ENCODE results near the gene NCOR2. TPM values are rescaled to one million over a fixed set of nuclear protein-coding genes. Genes with fewer than 3 reads are reported as not detected.

Gene NCOR2
- total and polyA plus RNA-seq, 2 of the 4 experiments (the other 2 are of a cell fraction): 12.9 to 40.8 TPM

- H2BK20ac ChIP-seq (ENCODE audit: low read depth, low read length): peak overlapping the region; percentile 35; the same call in 1 of the 2 replicates
- dilution Hi-C loops (cut with HindIII; ENCODE audit: low sequenced_read_pairs, unreplicated experiment): no loop called here
- no peak overlapping the region for H4K5ac ChIP-seq (ENCODE audit: low read depth, low read length)
- DNase-seq: no peak
- intact Hi-C loops (cut with micrococcal nuclease): no loop called here
- no peak overlapping the region for H2BK15ac ChIP-seq (ENCODE audit: low read depth, low read length)
- no peak overlapping the region for H4K8ac ChIP-seq (ENCODE audit: low read depth in 2 of 2, low read length in 2 of 2)
- H3K36me3 ChIP-seq (ENCODE audit: control insufficient read depth, insufficient read depth, low read length): peaks cover 8% of the 10 kb centered on the region
- H3K27me3 ChIP-seq (ENCODE audit: control insufficient read depth, insufficient read depth, low read length): no peaks in the 10 kb centered on the region
- POLR2A ChIA-PET (ENCODE audit: unreplicated experiment): no interaction called here
- H2BK120ac ChIP-seq (ENCODE audit: low read depth, low read length): no peak overlapping the region
- TF ChIP-seq MAFK (IDR thresholded peaks at IDR 0.05; ENCODE audit: low read depth, low read length) (no peak), FOS (IDR thresholded peaks at IDR 0.05; ENCODE audit: low read depth, low read length) (no peak), CEBPB (IDR thresholded peaks at IDR 0.05; ENCODE audit: low read depth, low read length) (peak; percentile 76), RCOR1 (IDR thresholded peaks at IDR 0.05; ENCODE audit: insufficient replicate concordance, low read length) (no peak), RFX5 (IDR thresholded peaks at IDR 0.05; ENCODE audit: low read depth, low read length) (no peak), CHD1 (IDR thresholded peaks at IDR 0.05; ENCODE audit: low read depth, low read length) (no peak), SMC3 (IDR thresholded peaks at IDR 0.05; ENCODE audit: low read depth, low read length) (no peak)
- TF ChIP-seq, protein P1, sequence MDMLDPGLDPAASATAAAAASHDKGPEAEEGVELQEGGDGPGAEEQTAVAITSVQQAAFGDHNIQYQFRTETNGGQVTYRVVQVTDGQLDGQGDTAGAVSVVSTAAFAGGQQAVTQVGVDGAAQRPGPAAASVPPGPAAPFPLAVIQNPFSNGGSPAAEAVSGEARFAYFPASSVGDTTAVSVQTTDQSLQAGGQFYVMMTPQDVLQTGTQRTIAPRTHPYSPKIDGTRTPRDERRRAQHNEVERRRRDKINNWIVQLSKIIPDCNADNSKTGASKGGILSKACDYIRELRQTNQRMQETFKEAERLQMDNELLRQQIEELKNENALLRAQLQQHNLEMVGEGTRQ (IDR thresholded peaks at IDR 0.05; ENCODE audit: low read depth, low read length): 0 out of 2 replicates have a peak, but pooled peaks have one; percentile 40
- peaks cover 89% of the 10 kb centered on the region for H4K20me1 ChIP-seq (ENCODE audit: insufficient read depth, low read length)
- peak; percentile 21 for ATAC-seq (ENCODE audit: low read depth)
- H3K14ac ChIP-seq (replicated peaks; ENCODE audit: low read depth, low read length): no peak overlapping the region
- H2AK9ac ChIP-seq (replicated peaks; ENCODE audit: low read depth, low read length, poor library complexity): peak overlapping the region; percentile 73
- in situ Hi-C loops (cut with MboI; ENCODE audit: low sequenced_read_pairs): no loop called here
- no peak overlapping the region for H3K56ac ChIP-seq (ENCODE audit: extremely low read depth, insufficient read depth, low read length)
- CTCF ChIA-PET: no interaction called here
- no peak overlapping the region for H3K4me2 ChIP-seq (ENCODE audit: low read depth, low read length)
- H4K91ac ChIP-seq (ENCODE audit: insufficient read depth, low read depth, low read length): no peak overlapping the region
- H3K4me3 ChIP-seq (ENCODE audit: insufficient read depth, low read depth, low read length): no peak overlapping the region
- H3K23ac ChIP-seq (ENCODE audit: low read depth, low read length): peak overlapping the region; percentile 49; the same call in 1 of the 2 replicates
- 79% methylated on average over 14 of the region's 22 CpGs; no CpG with 5 or more reads in 1 of the 2 experiments for WGBS, 2 experiments (ENCODE audit: extremely low coverage in 2 of 2, insufficient read length in 1 of 2)
- H3K9ac ChIP-seq (ENCODE audit: low read depth, low read length): no peak overlapping the region
- H2AK5ac ChIP-seq (ENCODE audit: low read depth, low read length): peak overlapping the region; percentile 29; the same call in 1 of the 2 replicates
- peaks cover 43% of the 10 kb centered on the region for H3K4me1 ChIP-seq (ENCODE audit: control insufficient read depth, insufficient read depth, low read length)
- H3K4ac ChIP-seq (ENCODE audit: low read depth, low read length): peak overlapping the region; percentile 0; the same call in 1 of the 2 replicates
- peaks cover 41% of the 10 kb centered on the region for H3K9me1 ChIP-seq (ENCODE audit: insufficient read depth, low read length)
- peaks cover 31 to 83% of the 10 kb centered on the region in 2 experiments for H3K79me1 ChIP-seq (ENCODE audit: low read depth in 1 of 2, low read length in 2 of 2)
- no peak overlapping the region for H3K27ac ChIP-seq (ENCODE audit: insufficient read depth, low read length)
- BruUV-seq (replicated peaks): no TSS peak
- H3K18ac ChIP-seq (ENCODE audit: low read depth, low read length): no peak overlapping the region
- H2BK5ac ChIP-seq (ENCODE audit: low read depth, low read length, poor library complexity, severe bottlenecking): no peak overlapping the region
- H2AFZ ChIP-seq (replicated peaks; ENCODE audit: low read length, poor library complexity): no peak overlapping the region
- H3K9me3 ChIP-seq (ENCODE audit: control insufficient read depth, insufficient read depth, low read length): 0 out of 2 replicates have a peak, but pooled peaks cover 2% of the 10 kb centered on the region
Measured at GRCh38 chr12:124538194-124539082, 29.0 kb downstream of the NCOR2 start.

Measured in IMR-90 (cell line).